HG02759 (cell line): Measurements from ENCODE around the gene CARD19.
A peak's percentile ranks its signal among the peaks of the same experiment; 100 is the strongest.

Experiments used
- ATAC-seq: cut with Tn5 transposase; IDR thresholded peaks from one replicate; pipeline ENCODE4 v1.9.1; 2021; ENCODE audit warnings: mild to moderate bottlenecking, moderate library complexity; ENCODE audit not compliant: unreplicated experiment

CARD19 gene

DNA sequence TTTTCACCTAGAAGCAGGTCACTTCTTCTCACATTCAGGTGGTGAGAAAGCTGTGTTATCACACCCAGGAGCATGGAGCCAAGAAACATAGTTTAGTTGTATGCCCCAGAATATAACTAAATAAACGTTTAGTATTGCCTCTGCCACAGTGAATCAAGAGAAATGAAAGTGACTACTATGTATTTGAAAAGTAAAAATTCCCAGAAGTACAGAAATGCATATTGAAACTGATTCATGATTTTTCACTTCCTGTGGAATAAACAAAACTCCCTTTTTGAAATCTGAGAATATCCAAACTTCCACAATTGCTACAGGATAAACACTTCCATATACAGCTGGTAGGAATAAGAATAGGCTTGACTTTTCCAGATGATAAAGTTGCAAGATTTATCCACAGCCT, 53.3 kb downstream of the CARD19 start:
- no peak for ATAC-seq

DNA sequence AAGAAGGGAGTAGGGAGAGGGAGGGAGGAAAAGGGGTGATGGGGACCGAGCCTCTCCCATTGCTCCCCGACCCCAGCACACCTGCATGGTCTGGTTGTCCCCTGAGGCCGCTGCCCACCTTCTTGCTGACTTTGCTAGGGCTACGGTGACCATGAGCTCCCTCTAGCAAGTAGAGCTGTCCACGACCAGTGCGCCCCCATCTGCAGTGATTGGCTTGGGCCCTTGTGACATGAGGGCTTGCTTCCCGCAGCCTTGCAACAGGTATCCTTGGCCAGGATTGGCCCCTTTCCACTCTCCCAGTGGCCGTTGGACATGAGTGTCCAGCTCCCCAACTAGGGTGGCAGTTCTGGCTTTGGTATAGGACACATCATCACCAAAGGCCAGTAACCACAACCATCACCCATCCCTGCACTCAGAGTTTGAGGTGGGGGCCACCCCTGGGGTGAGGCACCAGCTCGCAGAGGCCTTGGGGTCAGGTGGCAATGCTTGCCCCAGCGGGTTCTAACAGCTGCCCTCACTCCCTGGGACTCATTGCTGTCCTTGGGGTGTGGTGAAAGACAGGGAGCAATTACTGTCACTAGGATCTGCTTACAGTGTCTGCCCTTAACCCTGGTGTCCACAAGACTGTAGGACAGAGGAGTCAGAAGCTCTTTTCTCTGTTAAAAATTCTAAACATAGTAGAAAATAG, 55.2 kb downstream of the CARD19 start:
- no peak for ATAC-seq

DNA sequence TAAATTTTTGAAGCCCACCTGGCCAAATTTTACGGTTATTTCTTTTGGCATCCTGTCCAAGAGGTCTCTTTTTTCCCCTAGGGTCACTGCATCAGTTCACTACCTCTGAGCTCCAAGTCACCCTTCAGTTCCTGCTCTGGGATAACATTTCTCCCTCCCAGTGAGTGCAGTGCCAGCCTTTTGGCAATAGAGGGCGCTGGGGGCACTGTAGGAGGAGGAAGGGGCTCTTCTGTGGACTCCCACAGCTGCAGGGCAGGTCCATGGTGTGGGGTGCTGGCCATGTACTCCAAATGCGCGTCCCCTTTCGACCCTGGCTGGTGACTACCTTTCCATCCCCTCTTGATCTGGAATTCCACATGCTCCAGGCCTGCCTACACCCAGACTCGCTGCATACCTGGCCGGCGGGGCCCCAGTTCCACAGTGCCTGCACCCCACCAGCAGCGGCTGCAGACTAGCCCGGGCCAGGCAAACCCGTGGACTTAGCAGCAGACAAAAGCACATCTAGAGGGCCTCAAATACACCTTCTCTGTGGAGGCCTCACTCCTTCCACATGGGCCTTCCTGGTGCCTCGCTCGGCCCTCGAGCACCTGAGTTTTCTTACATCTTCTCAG, 58.4 kb downstream of the CARD19 start:
- no peak for ATAC-seq

DNA sequence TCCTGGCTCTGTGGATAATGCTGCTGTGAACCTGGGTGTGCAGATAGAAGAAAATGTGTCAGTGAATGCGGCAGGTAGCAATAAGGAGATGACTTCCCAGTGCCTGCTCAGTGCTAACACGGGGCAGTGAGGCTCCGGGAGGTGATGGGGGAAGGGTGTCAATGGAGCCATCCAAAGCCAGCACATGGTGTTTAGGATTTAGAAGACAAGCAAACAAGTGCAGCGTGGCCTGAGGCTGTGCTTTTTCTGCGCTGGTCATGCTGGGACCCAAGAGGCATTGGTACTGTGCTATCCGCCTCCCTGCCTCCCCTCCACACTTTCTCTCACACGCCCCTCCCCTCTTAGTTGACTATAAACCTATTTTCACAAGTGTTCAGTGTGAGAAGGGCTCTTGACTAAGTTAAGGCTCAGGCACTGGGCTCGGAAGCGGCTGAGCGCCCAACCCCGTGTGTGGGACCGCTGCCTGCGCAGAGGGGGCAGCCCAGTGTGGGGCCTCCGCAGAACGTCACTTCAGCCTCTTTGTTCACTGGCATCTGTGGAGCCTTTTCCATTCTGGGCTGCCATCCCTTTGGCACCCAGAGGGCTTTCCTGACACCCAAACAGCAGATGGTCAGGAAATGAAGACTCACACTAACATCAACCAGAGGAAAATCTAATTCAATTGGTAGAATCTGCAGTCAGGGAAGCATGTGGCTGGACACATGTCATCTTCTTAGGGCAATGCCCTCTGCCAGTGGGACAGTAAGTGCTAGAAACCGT, 59.9 kb downstream of the CARD19 start:
- ATAC-seq, result no peak

DNA sequence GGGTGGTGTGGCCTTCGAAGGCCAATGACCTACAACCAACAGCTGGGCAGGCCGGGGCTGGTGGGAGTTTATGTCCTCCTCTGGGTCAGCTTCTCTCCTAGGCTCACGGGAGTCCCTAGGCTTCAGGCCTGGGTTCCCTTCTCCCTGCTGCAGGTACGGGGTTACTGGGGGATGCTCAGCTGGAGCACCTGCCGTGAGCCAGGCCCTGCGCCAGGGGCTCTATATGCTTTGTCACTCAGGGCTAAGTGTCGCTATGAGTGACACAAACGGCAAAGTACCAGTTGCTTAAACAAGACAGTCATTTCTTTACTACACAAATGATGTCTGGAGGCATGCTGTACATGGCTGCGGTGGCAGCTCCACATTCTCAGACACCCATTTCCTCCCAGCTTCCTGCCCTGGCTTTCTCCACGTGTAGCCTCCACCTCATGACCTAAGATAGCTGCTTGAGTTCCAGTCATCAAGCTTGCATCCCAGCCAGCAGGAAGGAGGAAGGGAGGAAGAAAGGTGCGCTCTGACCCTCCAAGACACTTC, 60.5 kb downstream of the CARD19 start:
- ATAC-seq, result peak; percentile 80

DNA sequence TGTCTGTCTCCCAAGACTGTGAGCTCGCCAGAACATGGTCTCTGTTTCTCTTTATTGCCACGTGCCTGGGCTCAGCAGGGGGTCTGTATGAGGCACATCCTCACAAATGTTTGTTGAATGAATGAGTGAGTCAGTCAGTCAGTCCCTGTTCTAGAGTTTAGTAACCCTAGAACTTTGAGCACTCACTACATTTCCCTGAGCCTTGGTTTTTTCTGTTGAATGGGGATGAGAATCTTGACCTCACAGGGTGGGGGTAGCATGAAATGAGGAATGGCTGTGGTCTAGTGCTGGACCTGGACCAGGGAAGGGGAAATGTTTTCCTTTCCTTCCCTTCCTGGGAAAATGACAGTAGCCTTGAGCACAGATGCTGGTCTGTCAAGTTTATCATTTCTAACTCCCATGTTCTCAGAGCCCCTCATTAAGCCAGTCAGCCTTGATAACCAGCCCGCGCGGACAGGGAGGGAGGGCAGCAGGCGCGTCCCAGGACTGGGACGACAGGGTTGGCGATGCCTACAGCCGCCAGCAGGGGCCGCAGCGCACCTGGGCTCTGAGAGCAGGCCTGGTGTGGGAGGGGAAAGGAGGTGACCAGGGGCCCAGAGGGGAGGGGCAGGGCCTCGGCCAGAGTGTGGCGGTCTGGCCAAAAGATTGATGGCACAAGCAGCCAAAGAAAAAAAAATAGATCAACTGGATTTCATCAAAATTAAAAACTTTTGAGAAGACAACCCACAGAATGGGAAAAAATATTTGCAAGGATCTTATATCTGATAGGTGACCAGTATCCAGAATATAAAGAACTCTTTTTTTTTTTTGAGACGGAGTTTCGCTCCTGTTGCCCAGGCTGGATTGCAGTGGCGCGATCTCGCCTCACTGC, 63.8 kb downstream of the CARD19 start:
- peak; percentile 89 for ATAC-seq

DNA sequence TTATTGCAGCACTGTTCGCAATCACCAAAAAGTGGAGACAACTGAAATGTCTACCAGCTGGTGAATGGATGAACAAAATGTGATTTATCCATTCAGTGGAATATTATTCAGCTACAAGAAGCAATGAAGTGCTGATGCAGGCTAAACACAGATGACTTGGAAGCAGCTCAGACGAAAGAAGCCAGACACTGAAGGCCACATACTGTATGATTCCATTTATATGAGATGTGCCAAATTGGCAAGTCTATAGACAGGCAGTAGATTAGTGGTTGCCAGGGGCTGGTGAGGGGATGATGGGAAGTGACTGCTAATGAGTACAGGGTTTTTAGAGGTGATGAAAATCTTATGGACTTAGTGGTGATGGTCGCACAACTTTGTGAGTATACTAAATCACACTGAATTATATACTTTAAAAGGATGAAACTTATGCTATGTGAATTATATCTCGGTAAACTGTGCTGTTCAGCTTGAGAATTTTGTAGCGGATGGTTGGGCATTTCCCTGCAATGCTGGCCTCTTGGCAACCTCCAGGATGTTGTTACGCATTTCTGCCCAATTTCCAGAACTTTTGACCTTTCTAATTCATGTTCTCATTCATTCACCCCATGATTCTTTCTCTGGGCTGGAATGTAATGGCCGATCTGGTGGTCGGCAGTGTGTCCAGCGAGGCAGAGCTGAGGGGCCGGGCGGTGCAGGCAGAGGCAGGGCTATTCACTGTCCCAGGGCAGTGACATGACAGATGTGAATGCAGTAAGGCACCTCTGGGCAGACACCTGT, 66.0 kb downstream of the CARD19 start:
- ATAC-seq, result no peak
